Dendritic cell treated with granulocyte-macrophage colony-stimulating factor and Interleukin-4, amounts not matched to agents 40 ng/mL and 50 ng/mL, for 4 days (primary cell): ENCODE measurements around the gene DOP1B.

ENCODE experiments used
- H3K27ac Mint-ChIP-seq: one replicate; pipeline ENCODE4 v1.8.0; 2022; ENCODE audit warnings: mild to moderate bottlenecking, mixed read lengths
- H3K27me3 Mint-ChIP-seq: one replicate; pipeline ENCODE4 v1.8.0; 2022; ENCODE audit warnings: mild to moderate bottlenecking, mixed read lengths
- H3K36me3 Mint-ChIP-seq: one replicate; pipeline ENCODE4 v1.8.0; 2022; ENCODE audit warnings: low read depth, mixed read lengths
- H3K4me1 Mint-ChIP-seq: one replicate; pipeline ENCODE4 v1.8.0; 2022; ENCODE audit warnings: low read depth, mixed read lengths
- H3K4me3 Mint-ChIP-seq: one replicate; pipeline ENCODE4 v1.8.0; 2022; ENCODE audit warnings: mild to moderate bottlenecking, moderate library complexity, mixed read lengths
- H3K9me3 Mint-ChIP-seq: one replicate; pipeline ENCODE4 v1.8.0; 2022; ENCODE audit warnings: mixed read lengths
- intact Hi-C: fragments of 100-400 bp; cut with micrococcal nuclease; formaldehyde crosslinking; loops from one replicate; pipeline ENCODE4 v1.15.0; 2022

The DOP1B gene

GRCh38 chr21:36156815-36157670 lies at the start of gene DOP1B:
Gene DOP1B, plus strand, starts transcription at chr21:36156824. Its CDS starts 7,910 bp downstream, at chr21:36164734.
- intact Hi-C loops: loop anchor here (10.0 kb wide), 2 partner anchors 168 to 918 kb away; partner anchors contain the start of genes MORC3, PIGP and TTC3
- Mint-ChIP-seq H3K4me1 (peaks cover 53% of the 10 kb centered on the region), H3K27me3 (peaks cover 6% of the 10 kb centered on the region), H3K27ac (peak within 1 kb of the TSS; percentile 82), H3K9me3 (no peaks in the 10 kb centered on the region), H3K36me3 (peaks cover 27% of the 10 kb centered on the region), H3K4me3 (peak within 1 kb of the TSS; percentile 88)

GRCh38 chr21:36109868-36110267 lies 46.8 kb upstream of the DOP1B start:
- Mint-ChIP-seq H3K4me3 (no peak overlapping the region), H3K36me3 (no peaks in the 10 kb centered on the region), H3K27me3 (peaks cover 21% of the 10 kb centered on the region), H3K9me3 (no peaks in the 10 kb centered on the region), H3K4me1 (peaks cover 27% of the 10 kb centered on the region), H3K27ac (no peak overlapping the region)
- intact Hi-C loops: loop anchor here (5.0 kb wide), 3 partner anchors 33 to 68 kb away; partner anchors contain the start of gene SETD4

GRCh38 chr21:36111238-36111637 lies 45.4 kb upstream of the DOP1B start:
- intact Hi-C loops: loop anchor here (5.0 kb wide), 3 partner anchors 34 to 69 kb away; partner anchors contain the start of gene SETD4
- Mint-ChIP-seq H3K27ac (no peak overlapping the region), H3K9me3 (no peaks in the 10 kb centered on the region), H3K27me3 (peaks cover 7% of the 10 kb centered on the region), H3K4me1 (peaks cover 19% of the 10 kb centered on the region), H3K4me3 (no peak overlapping the region), H3K36me3 (no peaks in the 10 kb centered on the region)

DNA sequence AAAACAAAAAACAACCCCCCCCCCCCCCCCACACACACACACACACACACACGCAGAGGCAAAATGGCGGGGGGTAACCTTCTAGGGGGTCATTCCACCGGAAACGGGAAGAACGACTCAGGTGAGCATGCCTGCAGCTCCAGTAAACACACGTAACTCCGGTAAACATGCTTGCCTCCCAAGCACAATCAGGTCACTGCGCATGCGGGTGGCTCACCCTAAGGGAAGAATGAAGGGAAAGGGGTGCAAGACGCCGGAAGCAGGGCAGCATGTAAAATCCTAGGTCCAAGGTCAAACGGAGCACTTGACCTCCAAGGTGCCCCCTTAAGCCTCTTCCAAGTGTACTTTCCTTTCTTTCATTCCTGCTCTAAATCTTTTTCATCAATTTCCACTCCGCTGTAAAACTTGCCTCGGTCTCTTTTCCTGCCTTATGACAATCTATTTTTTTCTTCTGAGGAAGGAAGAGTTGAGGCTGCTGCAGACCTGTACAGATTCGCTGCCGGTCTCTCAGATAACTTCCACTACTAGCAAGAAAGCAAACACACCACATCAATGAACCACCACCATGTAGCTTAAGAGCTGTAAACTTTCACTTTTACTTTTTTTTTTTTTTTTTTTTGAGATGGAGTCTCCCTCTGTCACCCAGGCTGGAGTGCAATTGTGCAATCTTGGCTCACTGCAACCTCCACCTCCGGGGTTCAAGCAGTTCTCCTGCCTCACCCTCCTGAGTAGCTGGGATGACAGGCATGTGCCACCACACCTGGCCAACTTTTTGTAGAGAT lies 42.8 kb upstream of the DOP1B start:
- Mint-ChIP-seq H3K4me3 (no peak overlapping the region), H3K4me1 (peaks cover 19% of the 10 kb centered on the region), H3K27ac (peak overlapping the region; percentile 29), H3K36me3 (no peaks in the 10 kb centered on the region), H3K9me3 (no peaks in the 10 kb centered on the region), H3K27me3 (peaks cover 2% of the 10 kb centered on the region)
- intact Hi-C loops: loop anchor here (5.0 kb wide), 3 partner anchors 37 to 72 kb away; partner anchors contain the start of gene SETD4

DNA sequence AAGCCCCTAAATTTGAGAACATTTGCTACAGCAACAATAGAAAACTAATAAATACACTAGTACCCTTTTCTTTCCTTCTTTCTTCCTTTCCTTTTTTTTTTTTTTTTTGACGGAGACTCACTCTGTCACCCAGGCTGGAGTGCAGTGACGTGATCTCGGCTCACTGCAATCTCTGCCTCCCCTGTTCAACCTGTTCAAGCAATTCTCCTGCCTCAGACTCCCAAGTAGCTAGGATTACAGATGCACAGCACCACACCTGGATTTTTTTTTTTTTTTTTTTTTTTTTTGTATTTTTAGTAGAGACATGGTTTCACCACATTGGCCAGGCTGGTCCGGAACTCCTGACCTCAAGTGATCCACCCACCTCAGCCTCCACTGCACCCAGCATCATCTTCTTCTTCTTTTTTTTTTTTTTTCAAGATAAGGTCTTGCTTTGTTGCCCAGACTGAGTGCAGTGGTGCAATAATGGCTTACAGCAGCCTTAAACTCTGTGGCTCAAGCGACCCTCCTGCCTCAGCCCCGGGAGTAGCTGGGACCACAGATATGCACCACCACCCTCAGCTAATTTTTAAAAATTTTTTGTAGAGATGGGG lies 41.4 kb upstream of the DOP1B start:
- intact Hi-C loops: no loop called here
- H3K4me3 Mint-ChIP-seq: no peak overlapping the region
- peaks cover 2% of the 10 kb centered on the region for H3K27me3 Mint-ChIP-seq
- H3K9me3 Mint-ChIP-seq: no peaks in the 10 kb centered on the region
- no peaks in the 10 kb centered on the region for H3K36me3 Mint-ChIP-seq
- peaks cover 19% of the 10 kb centered on the region for H3K4me1 Mint-ChIP-seq
- H3K27ac Mint-ChIP-seq: no peak overlapping the region

DNA sequence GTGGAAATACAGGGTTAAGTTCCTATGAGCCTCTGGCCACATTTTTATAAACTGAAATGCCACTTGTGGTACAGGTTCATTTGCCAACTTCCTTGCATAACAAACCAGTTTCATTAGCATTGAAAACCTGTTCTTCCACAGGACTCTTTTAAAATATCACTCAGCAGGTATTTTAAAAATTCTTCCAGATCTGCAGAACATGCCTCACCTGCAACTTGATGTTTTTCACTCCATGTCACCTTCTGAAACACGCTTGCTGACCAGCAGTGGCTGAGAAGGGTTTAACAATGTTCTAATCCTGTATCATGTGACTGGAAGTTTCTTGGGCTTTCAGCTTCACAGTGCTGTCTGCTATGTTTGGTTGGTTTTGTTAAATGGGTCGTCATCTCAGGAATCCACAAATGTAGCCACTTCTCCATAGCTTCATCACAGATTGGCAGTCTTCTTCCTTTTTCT lies 39.3 kb upstream of the DOP1B start:
- Mint-ChIP-seq H3K4me3 (no peak overlapping the region), H3K27me3 (peaks cover under 1% of the 10 kb centered on the region), H3K4me1 (peaks cover 18% of the 10 kb centered on the region), H3K27ac (peak overlapping the region; percentile 39), H3K36me3 (no peaks in the 10 kb centered on the region), H3K9me3 (no peaks in the 10 kb centered on the region)
- intact Hi-C loops: no loop called here

DNA sequence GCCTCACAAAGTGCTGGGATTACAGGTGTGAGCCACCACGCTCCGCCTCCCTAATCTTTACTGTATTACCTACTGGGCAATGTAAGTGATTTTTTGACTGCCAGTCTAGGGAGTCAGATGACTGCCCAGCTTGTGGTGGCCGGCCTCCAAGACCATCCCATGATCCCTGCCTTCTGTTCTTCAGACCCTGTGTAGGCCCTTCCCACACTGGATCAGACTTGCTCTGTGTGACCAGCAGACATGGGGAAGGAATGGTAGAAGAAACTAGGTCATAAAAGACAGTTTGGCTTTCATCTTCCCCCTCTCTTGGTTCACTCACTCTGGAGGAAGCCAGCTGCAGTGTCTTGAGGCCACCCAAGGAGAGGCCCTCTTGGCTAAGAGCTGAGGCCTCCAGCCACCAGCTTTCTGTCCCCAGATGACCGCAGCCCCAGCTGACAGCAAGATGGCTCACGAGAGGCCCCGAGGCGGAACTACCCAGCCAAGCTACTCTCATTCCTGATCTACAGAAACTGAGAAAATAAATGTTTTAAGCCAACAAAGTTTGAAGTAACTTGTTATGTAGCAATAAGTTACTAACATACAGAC lies 36.2 kb upstream of the DOP1B start:
- Mint-ChIP-seq H3K4me1 (no peaks in the 10 kb centered on the region), H3K4me3 (no peak overlapping the region), H3K27ac (no peak overlapping the region), H3K27me3 (no peaks in the 10 kb centered on the region), H3K36me3 (no peaks in the 10 kb centered on the region), H3K9me3 (no peaks in the 10 kb centered on the region)
- intact Hi-C loops: no loop called here

DNA sequence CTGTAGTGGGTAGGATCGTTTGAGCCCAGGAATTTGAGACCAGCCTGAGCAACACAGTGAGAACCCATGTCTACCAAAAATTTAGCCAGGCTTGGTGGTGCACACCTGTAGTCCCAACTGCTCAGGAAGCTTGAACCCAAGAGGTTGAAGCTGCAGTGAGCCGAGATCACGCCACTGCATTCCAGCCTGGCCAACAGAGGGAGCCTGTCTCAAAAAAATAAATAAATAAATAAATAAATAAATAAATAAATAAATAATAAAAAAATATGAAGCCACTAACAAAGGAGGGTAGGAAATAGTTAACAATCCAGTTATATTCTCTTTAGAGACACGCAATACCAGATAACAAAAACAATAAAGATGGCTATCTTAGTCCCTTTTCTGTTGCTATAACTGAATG lies 33.6 kb upstream of the DOP1B start:
- Mint-ChIP-seq H3K36me3 (no peaks in the 10 kb centered on the region), H3K9me3 (no peaks in the 10 kb centered on the region), H3K4me3 (no peak overlapping the region), H3K4me1 (peaks cover 9% of the 10 kb centered on the region), H3K27ac (no peak overlapping the region), H3K27me3 (peaks cover 3% of the 10 kb centered on the region)
- intact Hi-C loops: no loop called here

DNA sequence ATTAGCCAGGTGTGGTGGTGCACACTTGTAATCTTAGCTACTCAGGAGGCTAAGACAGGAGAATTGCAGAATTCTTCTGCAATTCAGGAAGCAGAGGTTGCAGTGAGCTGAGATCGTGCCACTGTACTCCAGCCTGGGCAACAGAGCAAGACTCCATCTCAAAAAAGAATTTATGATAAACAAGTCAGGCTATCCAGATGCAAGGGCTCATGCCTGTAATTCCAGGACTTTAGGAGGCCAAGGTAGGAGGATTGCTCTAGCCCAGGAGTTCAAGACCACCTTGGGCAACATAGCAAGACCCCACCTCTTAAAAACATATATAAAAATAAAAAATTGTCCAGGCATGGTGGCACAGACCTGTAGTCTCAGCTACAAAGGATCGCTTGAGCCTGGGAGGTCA lies 32.2 kb upstream of the DOP1B start:
- Mint-ChIP-seq H3K27me3 (peaks cover 13% of the 10 kb centered on the region), H3K36me3 (peaks cover 4% of the 10 kb centered on the region), H3K4me1 (peaks cover 21% of the 10 kb centered on the region), H3K27ac (no peak overlapping the region), H3K9me3 (no peaks in the 10 kb centered on the region), H3K4me3 (no peak overlapping the region)
- intact Hi-C loops: no loop called here

GRCh38 chr21:36125512-36126207 lies 31.0 kb upstream of the DOP1B start:
- no peak overlapping the region for H3K4me3 Mint-ChIP-seq
- H3K27ac Mint-ChIP-seq: peak overlapping the region; percentile 77
- no peaks in the 10 kb centered on the region for H3K9me3 Mint-ChIP-seq
- H3K36me3 Mint-ChIP-seq: peaks cover 5% of the 10 kb centered on the region
- peaks cover 30% of the 10 kb centered on the region for H3K4me1 Mint-ChIP-seq
- peaks cover 15% of the 10 kb centered on the region for H3K27me3 Mint-ChIP-seq
- intact Hi-C loops: no loop called here

- Mint-ChIP-seq H3K27ac (peak overlapping the region; percentile 77), H3K4me3 (no peak overlapping the region), H3K27me3 (peaks cover 15% of the 10 kb centered on the region), H3K36me3 (peaks cover 5% of the 10 kb centered on the region), H3K4me1 (peaks cover 32% of the 10 kb centered on the region), H3K9me3 (no peaks in the 10 kb centered on the region)
- intact Hi-C loops: no loop called here
These were observed 30.4 kb upstream of the DOP1B start for GRCh38 chr21:36126208-36126565.

GRCh38 chr21:36126621-36127110 lies 30.0 kb upstream of the DOP1B start:
- Mint-ChIP-seq H3K36me3 (peaks cover 5% of the 10 kb centered on the region), H3K27ac (peak overlapping the region; percentile 77), H3K9me3 (no peaks in the 10 kb centered on the region), H3K4me1 (peaks cover 32% of the 10 kb centered on the region), H3K4me3 (no peak overlapping the region), H3K27me3 (peaks cover 15% of the 10 kb centered on the region)
- intact Hi-C loops: no loop called here
